Stimulated activated CD4-positive, alpha-beta T cell treated with anti-CD3 and anti-CD28 coated beads, Interleukin-15, amount 100 ng/mL, for 48 hours (primary cell): ENCODE measurements around the gene SLC39A3.

Source experiments
- DNase-seq, 2 donors: peaks; one replicate each; pipeline ENCODE4 v3.0.0-alpha.2; 2020; ENCODE audit warnings: low read depth in 2 of 2

The SLC39A3 gene

GRCh38 chr19:2747349-2747748 is 7.5 kb upstream of the SLC39A3 start:
- DNase-seq, result no peak

- DNase-seq, result no peak
Measured at GRCh38 chr19:2744113-2744512, 4.3 kb upstream of the SLC39A3 start.

- DNase-seq, result no peak
Measured at GRCh38 chr19:2743099-2743498, 3.3 kb upstream of the SLC39A3 start.

- no peak for DNase-seq
Measured at GRCh38 chr19:2740314-2740656, 468 bp upstream of the SLC39A3 start.

- DNase-seq, result no peak
Measured at GRCh38 chr19:2736550-2737190, 3.1 kb downstream of the SLC39A3 start.

- no peak for DNase-seq
Measured at GRCh38 chr19:2735374-2735773, 4.4 kb downstream of the SLC39A3 start.

GRCh38 chr19:2734589-2735288 is 5.1 kb downstream of the SLC39A3 start:
- no peak for DNase-seq

- no peak for DNase-seq
Measured at GRCh38 chr19:2733930-2734588, 5.8 kb downstream of the SLC39A3 start.

GRCh38 chr19:2732883-2733282 is 6.9 kb downstream of the SLC39A3 start:
- no peak for DNase-seq

- no peak for DNase-seq
Measured at GRCh38 chr19:2732157-2732725, 7.6 kb downstream of the SLC39A3 start.

GRCh38 chr19:2731181-2731995 is 8.4 kb downstream of the SLC39A3 start:
- no peak for DNase-seq

- no peak for DNase-seq
Measured at GRCh38 chr19:2729943-2730818, 9.6 kb downstream of the SLC39A3 start.

GRCh38 chr19:2728783-2729387 is 10.9 kb downstream of the SLC39A3 start:
- DNase-seq, result no peak

GRCh38 chr19:2727640-2727944 is 12.2 kb downstream of the SLC39A3 start:
- DNase-seq, result no peak

GRCh38 chr19:2726904-2727639 is 12.7 kb downstream of the SLC39A3 start:
- DNase-seq, result no peak

GRCh38 chr19:2726160-2726855 is 13.5 kb downstream of the SLC39A3 start:
- DNase-seq, result no peak

GRCh38 chr19:2724148-2724557 is 15.7 kb downstream of the SLC39A3 start:
- no peak for DNase-seq

GRCh38 chr19:2723747-2724146 is 16.1 kb downstream of the SLC39A3 start:
- no peak for DNase-seq

- DNase-seq, result no peak
Measured at GRCh38 chr19:2723345-2723715, 16.5 kb downstream of the SLC39A3 start.
